Measurements from ENCODE around the gene TMEM250. TPM values are rescaled to one million over a fixed set of nuclear protein-coding genes. Genes with fewer than 3 reads are reported as not detected.

TMEM250 gene
- total RNA-seq, 1 experiment from 2014 or later, result 48.4 TPM

DNA sequence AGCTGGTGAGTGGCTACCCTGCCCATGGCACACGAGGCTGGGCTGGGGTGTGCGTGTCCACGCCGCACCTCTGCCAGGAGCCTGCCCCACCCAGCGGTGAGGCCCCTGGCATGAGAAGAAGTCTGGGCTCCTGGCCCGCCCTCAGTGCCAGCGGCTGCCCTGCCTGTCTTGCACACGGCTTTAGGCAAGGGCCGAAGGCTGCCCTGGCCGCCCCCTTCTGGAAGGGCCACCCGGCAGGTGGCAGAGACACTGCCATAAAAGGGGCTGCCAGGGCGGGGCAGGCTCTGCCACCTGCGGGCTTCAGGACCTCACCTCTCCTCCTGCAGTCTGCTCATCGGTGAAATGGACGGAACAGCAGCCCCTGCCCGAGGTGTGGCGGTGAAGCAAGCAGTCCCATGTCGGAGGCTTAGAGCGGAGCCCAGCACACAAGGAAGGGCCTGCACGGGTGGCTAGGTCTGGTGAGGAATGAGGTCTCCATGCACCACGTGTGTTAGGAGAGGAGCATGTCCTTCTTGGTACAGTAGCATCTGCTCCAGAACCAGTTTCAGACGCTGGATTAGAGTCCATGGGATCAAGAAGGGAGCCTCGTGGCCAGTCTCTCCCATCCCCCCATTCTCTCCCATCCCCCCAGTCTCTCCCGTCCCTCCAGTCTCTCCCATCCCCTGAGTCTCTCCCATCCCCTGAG is 34.8 kb upstream of the TMEM250 start:
- CTCF ChIA-PET, result no interaction called here
- no peak for DNase-seq (ENCODE audit: low spot score)
- H3K4me3 ChIP-seq (ENCODE audit: low read depth, low read length, poor library complexity, severe bottlenecking), result no peak overlapping the region
- no TSS peak for BruUV-seq (replicated peaks)
- H3K9me3 ChIP-seq (ENCODE audit: low read depth, low read length, poor library complexity, severe bottlenecking), result no peaks in the 10 kb centered on the region
- H3K27me3 ChIP-seq (replicated peaks; ENCODE audit: insufficient read depth, low read depth, low read length, poor library complexity), result no peaks in the 10 kb centered on the region
- TF ChIP-seq, protein P1, sequence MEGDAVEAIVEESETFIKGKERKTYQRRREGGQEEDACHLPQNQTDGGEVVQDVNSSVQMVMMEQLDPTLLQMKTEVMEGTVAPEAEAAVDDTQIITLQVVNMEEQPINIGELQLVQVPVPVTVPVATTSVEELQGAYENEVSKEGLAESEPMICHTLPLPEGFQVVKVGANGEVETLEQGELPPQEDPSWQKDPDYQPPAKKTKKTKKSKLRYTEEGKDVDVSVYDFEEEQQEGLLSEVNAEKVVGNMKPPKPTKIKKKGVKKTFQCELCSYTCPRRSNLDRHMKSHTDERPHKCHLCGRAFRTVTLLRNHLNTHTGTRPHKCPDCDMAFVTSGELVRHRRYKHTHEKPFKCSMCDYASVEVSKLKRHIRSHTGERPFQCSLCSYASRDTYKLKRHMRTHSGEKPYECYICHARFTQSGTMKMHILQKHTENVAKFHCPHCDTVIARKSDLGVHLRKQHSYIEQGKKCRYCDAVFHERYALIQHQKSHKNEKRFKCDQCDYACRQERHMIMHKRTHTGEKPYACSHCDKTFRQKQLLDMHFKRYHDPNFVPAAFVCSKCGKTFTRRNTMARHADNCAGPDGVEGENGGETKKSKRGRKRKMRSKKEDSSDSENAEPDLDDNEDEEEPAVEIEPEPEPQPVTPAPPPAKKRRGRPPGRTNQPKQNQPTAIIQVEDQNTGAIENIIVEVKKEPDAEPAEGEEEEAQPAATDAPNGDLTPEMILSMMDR (conservative IDR thresholded peaks at IDR 0.05; ENCODE audit: low read depth, low read length), result no peak
- no peak for TF ChIP-seq EZH2 (IDR thresholded peaks at IDR 0.05; ENCODE audit: borderline replicate concordance, low read depth, low read length, poor library complexity, severe bottlenecking)
- no peaks in the 10 kb centered on the region for H3K36me3 ChIP-seq (ENCODE audit: insufficient read depth, low read length, poor library complexity, severe bottlenecking)
- no peak overlapping the region for H3K27ac ChIP-seq (ENCODE audit: low read depth, low read length, poor library complexity, severe bottlenecking)
- H3K4me1 ChIP-seq (ENCODE audit: insufficient read depth, low read length, poor library complexity, severe bottlenecking), result peaks cover 5% of the 10 kb centered on the region
- intact Hi-C loops (cut with micrococcal nuclease; ENCODE audit: unreplicated experiment), result no loop called here
- POLR2A ChIA-PET (ENCODE audit: low non-redundant PET), result no interaction called here

DNA sequence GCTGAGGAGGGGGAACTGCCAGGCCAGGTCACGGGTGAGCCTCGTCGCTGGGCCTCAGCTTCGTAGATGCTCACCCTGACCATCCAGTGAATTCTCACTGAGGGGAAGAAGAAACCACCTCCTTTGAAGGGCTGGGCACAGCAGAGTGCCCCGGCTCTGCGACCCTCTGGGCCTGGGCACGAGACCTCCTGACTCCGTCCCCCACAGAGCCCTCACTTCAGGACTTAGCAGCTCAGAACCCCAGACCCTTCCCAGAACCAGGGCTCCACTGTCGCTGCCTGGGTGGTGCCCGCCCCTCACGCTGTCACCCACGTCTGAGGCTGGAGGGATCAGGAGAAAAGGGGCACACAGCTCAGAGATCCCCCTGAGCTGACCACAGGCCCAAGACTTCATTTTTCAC is 34.3 kb upstream of the TMEM250 start:
- ChIA-PET POLR2A (ENCODE audit: low non-redundant PET) (no interaction called here), CTCF (no interaction called here)
- intact Hi-C loops (cut with micrococcal nuclease; ENCODE audit: unreplicated experiment), result no loop called here
- Histone ChIP-seq H3K36me3 (ENCODE audit: insufficient read depth, low read length, poor library complexity, severe bottlenecking) (no peaks in the 10 kb centered on the region), H3K9me3 (ENCODE audit: low read depth, low read length, poor library complexity, severe bottlenecking) (no peaks in the 10 kb centered on the region), H3K4me3 (ENCODE audit: low read depth, low read length, poor library complexity, severe bottlenecking) (no peak overlapping the region), H3K27ac (ENCODE audit: low read depth, low read length, poor library complexity, severe bottlenecking) (no peak overlapping the region), H3K27me3 (replicated peaks; ENCODE audit: insufficient read depth, low read depth, low read length, poor library complexity) (no peaks in the 10 kb centered on the region), H3K4me1 (ENCODE audit: insufficient read depth, low read length, poor library complexity, severe bottlenecking) (peaks cover 5% of the 10 kb centered on the region)
- no peak for TF ChIP-seq EZH2 (IDR thresholded peaks at IDR 0.05; ENCODE audit: borderline replicate concordance, low read depth, low read length, poor library complexity, severe bottlenecking)
- TF ChIP-seq, protein P1 (conservative IDR thresholded peaks at IDR 0.05; ENCODE audit: low read depth, low read length), result no peak
- BruUV-seq (replicated peaks), result no TSS peak
- DNase-seq (ENCODE audit: low spot score), result no peak

DNA sequence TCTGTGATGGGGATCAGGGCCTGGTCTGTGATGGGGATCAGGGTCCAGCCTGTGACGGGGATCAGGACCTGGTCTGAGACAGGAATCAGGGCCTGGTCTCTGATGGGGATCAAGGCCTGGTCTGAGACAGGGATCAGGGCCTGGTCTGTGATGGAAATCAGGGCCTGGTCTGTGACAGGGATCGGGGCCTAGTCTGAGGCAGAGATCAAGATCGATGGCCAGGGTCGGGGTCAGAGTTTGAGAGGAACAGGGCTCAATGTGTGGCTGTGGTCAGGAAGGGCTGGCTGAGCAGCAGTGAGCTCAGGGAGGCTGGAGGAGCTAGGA is 33.8 kb upstream of the TMEM250 start:
- H3K36me3 ChIP-seq (ENCODE audit: insufficient read depth, low read length, poor library complexity, severe bottlenecking), result no peaks in the 10 kb centered on the region
- BruUV-seq (replicated peaks), result no TSS peak
- ChIA-PET POLR2A (ENCODE audit: low non-redundant PET) (no interaction called here), CTCF (no interaction called here)
- H3K9me3 ChIP-seq (ENCODE audit: low read depth, low read length, poor library complexity, severe bottlenecking), result no peaks in the 10 kb centered on the region
- no peak overlapping the region for H3K4me3 ChIP-seq (ENCODE audit: low read depth, low read length, poor library complexity, severe bottlenecking)
- no peak for DNase-seq (ENCODE audit: low spot score)
- intact Hi-C loops (cut with micrococcal nuclease; ENCODE audit: unreplicated experiment), result no loop called here
- H3K4me1 ChIP-seq (ENCODE audit: insufficient read depth, low read length, poor library complexity, severe bottlenecking), result peaks cover 5% of the 10 kb centered on the region
- no peaks in the 10 kb centered on the region for H3K27me3 ChIP-seq (replicated peaks; ENCODE audit: insufficient read depth, low read depth, low read length, poor library complexity)
- TF ChIP-seq, protein P1 (conservative IDR thresholded peaks at IDR 0.05; ENCODE audit: low read depth, low read length), result no peak
- no peak for TF ChIP-seq EZH2 (IDR thresholded peaks at IDR 0.05; ENCODE audit: borderline replicate concordance, low read depth, low read length, poor library complexity, severe bottlenecking)
- no peak overlapping the region for H3K27ac ChIP-seq (ENCODE audit: low read depth, low read length, poor library complexity, severe bottlenecking)
